DOHH2 (cell line): ENCODE results near the gene TCF3.

Source experiments
- H3F3A ChIP-seq: fragments of 200-600 bp; sonication (generic), shearing (Covaris generic); 2 replicates; pipeline ENCODE4 v1.6.0; 2016; ENCODE audit warnings: antibody characterized with exemption, mild to moderate bottlenecking; ENCODE audit not compliant: control insufficient read depth, insufficient read depth
- H3K27ac ChIP-seq: fragments of 200-600 bp; sonication (generic); 2 replicates; pipeline ENCODE4 v1.5.1; 2014; ENCODE audit warnings: low read depth, mild to moderate bottlenecking, low read length, moderate library complexity
- H3K27me3 ChIP-seq: fragments of 200-600 bp; sonication (generic); 2 replicates; pipeline ENCODE4 v1.6.1; 2014; ENCODE audit warnings: mild to moderate bottlenecking, low read length, mixed read lengths; ENCODE audit not compliant: control insufficient read depth
- H3K36me3 ChIP-seq: fragments of 200-600 bp; sonication (generic); 2 replicates; pipeline ENCODE4 v1.6.1; 2014; ENCODE audit warnings: mild to moderate bottlenecking, low read length, moderate library complexity, mixed read lengths; ENCODE audit not compliant: control insufficient read depth
- H3K4me1 ChIP-seq: fragments of 200-600 bp; sonication (generic); 2 replicates; pipeline ENCODE4 v1.6.1; 2014; ENCODE audit warnings: mild to moderate bottlenecking, low read length, mixed read lengths; ENCODE audit not compliant: control insufficient read depth
- H3K4me2 ChIP-seq: fragments of 200-600 bp; sonication (generic); 2 replicates; pipeline ENCODE4 v1.6.0; 2014; ENCODE audit warnings: mild to moderate bottlenecking, low read length, moderate library complexity
- H3K4me3 ChIP-seq: fragments of 200-600 bp; sonication (generic); 2 replicates; pipeline ENCODE4 v1.5.1; 2014; ENCODE audit warnings: mild to moderate bottlenecking, low read length, mixed read lengths
- H3K79me2 ChIP-seq: fragments of 200-600 bp; sonication (generic); 2 replicates; pipeline ENCODE4 v1.6.1; 2014; ENCODE audit warnings: mild to moderate bottlenecking, low read length, mixed read lengths; ENCODE audit not compliant: control insufficient read depth
- H3K9me2 ChIP-seq: fragments of 200-600 bp; sonication (generic); replicated peaks from 2 replicates; pipeline ENCODE4 v1.6.1; 2014; ENCODE audit warnings: mild to moderate bottlenecking, low read length, mixed read lengths; ENCODE audit not compliant: control insufficient read depth
- H3K9me3 ChIP-seq: fragments of 200-600 bp; sonication (generic); 2 replicates; pipeline ENCODE4 v1.6.1; 2014; ENCODE audit warnings: antibody characterized with exemption, low read length, mixed read lengths; ENCODE audit not compliant: control insufficient read depth, insufficient read depth
- H4K20me1 ChIP-seq: fragments of 200-600 bp; sonication (generic); 2 replicates; pipeline ENCODE4 v1.6.0; 2014; ENCODE audit warnings: low read depth, mild to moderate bottlenecking, antibody characterized with exemption, low read length, moderate library complexity; ENCODE audit not compliant: control insufficient read depth, insufficient read depth
- EZH2phosphoT487 ChIP-seq: fragments of 200-600 bp; sonication (generic); IDR thresholded peaks from 2 replicates; pipeline ENCODE4 v1.6.1; 2017; ENCODE audit warnings: borderline replicate concordance, mild to moderate bottlenecking, antibody characterized with exemption, low read length, moderate library complexity, mixed read lengths
- TF ChIP-seq, protein P1 (sequence below): fragments of 200-600 bp; sonication (generic); IDR thresholded peaks from one replicate; pipeline ENCODE4 v1.5.1; 2014; ENCODE audit warnings: antibody characterized with exemption, mild to moderate bottlenecking, low read depth, low read length; ENCODE audit not compliant: poor library complexity, severe bottlenecking

TCF3 gene

DNA sequence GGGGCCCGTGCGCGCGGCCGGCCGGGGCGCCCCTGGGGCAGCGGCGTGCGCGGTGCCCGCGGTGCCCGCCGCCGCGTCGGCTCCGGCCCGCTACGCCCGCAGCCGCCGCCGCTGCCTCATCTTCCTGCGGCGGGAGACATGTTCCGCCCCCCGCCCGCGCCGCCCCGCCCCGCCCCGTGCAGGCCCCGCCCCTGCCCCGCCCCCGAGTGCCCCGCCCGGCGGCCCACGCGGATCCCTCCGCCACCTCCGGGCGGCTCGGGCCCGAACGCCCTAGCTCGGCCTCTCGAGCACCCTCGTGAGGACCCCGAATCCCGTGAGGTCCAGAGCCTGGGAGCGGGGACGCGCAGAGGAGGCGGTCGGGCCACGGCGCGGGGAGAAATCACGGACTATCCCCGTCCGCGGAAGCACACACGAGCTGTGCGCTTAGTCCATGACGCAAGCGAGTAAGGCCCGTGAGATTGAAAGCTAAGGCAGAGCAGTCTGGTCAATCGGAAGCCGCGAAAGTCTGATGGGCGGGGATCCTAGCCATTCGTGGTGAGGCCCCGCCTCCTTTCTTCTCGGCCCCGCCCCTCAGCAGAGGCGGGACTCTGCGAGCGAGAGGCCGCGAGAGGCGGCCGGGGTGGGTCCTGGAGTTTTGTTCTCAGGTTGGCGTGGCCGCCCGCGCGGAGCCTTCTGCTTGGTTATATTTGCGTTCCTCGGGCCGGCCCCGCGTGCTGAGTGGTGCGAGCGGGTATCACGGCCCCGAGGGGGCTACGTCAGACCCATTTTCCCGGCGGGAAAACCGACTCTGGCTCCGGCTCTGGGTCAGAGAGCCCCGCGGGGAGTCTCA lies at the start of gene TCF3:
TCF3 (minus strand) TSS at position 145 of the 829 bp plus-strand sequence. CDS start 2,367 bp downstream, outside the sequence.
- Histone ChIP-seq H3K4me3 (peak within 1 kb of the TSS; percentile 84), H4K20me1 (no peaks in the 10 kb centered on the region), H3F3A (peaks cover 20% of the 10 kb centered on the region), H3K27ac (peak within 1 kb of the TSS; percentile 93), H3K9me2 (no peaks in the 10 kb centered on the region), H3K36me3 (peaks cover 36% of the 10 kb centered on the region), H3K9me3 (no peaks in the 10 kb centered on the region), H3K79me2 (peaks cover 44% of the 10 kb centered on the region), H3K4me2 (peak within 1 kb of the TSS; percentile 96), H3K4me1 (peaks cover 39% of the 10 kb centered on the region), H3K27me3 (no peaks in the 10 kb centered on the region)
- TF ChIP-seq, protein P1, sequence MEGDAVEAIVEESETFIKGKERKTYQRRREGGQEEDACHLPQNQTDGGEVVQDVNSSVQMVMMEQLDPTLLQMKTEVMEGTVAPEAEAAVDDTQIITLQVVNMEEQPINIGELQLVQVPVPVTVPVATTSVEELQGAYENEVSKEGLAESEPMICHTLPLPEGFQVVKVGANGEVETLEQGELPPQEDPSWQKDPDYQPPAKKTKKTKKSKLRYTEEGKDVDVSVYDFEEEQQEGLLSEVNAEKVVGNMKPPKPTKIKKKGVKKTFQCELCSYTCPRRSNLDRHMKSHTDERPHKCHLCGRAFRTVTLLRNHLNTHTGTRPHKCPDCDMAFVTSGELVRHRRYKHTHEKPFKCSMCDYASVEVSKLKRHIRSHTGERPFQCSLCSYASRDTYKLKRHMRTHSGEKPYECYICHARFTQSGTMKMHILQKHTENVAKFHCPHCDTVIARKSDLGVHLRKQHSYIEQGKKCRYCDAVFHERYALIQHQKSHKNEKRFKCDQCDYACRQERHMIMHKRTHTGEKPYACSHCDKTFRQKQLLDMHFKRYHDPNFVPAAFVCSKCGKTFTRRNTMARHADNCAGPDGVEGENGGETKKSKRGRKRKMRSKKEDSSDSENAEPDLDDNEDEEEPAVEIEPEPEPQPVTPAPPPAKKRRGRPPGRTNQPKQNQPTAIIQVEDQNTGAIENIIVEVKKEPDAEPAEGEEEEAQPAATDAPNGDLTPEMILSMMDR = no peak
- no peak for TF ChIP-seq EZH2phosphoT487

DNA sequence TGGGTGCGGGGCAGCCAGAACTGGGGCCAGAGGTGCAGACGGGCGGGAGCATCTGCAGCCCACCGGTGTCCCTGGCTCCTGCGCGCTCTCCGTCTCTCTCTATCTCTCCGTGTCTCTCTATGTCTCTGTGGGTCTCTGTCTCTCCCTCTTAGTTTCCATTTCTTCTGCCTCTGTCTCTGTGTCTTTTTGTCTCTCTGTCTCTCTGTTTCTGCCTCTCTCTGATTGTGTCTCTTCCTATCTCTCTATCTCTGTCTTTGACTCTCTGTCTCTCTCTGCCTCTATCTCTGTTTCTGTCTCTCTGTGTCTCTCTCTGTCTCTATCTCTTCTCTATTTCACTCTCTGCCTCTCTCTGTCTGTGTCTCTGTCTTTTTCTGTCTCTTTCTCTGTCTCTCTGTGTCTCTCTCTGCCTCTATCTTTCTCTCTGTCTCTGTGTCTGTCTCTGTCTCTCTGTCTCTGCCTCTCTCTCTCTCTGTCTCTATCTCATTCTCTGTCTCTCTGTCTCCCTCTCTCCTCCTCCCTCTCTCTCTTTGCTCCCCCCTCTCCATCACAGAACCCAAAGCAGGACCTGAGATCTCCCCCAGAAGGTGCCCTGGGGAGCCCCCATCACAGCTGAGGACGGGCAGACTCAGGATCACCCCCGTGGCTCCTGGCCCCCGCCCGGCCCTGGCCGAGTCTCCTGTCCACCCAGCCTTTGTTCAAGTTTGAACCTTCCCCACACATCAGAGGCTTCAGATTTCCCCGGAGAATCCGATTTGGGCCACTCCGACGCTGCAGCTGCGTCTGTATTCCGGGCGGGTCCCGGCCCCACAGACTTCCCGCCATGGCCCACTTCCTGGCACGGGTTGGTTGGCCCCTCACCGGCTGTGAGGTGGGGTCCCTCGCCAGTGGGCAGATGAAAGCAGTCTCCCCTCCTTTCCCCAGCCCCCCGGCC lies 48.6 kb upstream of the TCF3 start:
- H3K79me2 ChIP-seq = no peaks in the 10 kb centered on the region
- H3K4me2 ChIP-seq = no peak overlapping the region
- H3K4me1 ChIP-seq = no peaks in the 10 kb centered on the region
- no peaks in the 10 kb centered on the region for H4K20me1 ChIP-seq
- H3K9me3 ChIP-seq = no peaks in the 10 kb centered on the region
- H3K27me3 ChIP-seq = no peaks in the 10 kb centered on the region
- H3K4me3 ChIP-seq = no peak overlapping the region
- TF ChIP-seq, protein P1 = no peak
- TF ChIP-seq EZH2phosphoT487 = no peak
- no peaks in the 10 kb centered on the region for H3K36me3 ChIP-seq
- H3K9me2 ChIP-seq = no peaks in the 10 kb centered on the region
- no peaks in the 10 kb centered on the region for H3F3A ChIP-seq
- no peak overlapping the region for H3K27ac ChIP-seq

DNA sequence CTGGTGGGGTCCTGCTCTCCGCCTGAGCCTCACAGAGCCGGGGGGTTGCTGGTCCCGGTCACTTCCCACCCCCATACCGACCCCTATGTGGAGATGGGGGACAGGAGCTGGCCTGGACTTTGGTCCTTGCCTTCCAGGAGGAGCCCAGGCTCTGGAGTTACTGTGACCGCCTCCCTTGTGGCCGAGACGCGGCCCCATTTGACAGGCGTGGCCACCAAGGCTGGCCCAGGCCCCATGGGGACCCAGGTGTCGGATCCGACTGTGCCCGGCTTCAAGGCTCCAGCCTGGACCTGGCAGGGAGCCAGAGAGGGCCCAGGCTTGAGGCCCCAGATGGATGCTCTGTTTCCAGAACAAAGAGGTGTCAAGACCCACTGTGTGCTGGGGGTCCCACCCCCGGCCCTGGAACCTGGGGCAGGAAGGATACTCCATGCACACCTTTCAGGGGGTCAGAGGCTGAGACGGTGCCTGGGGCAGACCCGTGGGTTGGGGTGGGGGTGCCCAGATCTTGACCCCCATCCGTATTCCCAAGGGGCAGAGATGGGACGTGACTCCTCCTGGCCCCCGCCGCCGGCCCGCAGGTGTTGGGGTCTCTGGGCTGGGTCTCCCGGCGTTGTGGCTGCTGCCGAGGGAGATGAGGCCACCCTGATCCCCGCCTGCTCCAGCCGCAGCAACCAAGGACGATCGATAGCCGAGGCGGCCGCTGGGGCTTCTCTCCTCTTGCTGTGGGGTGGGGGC lies 47.8 kb upstream of the TCF3 start:
- H3K9me3 ChIP-seq = no peaks in the 10 kb centered on the region
- no peaks in the 10 kb centered on the region for H3F3A ChIP-seq
- H3K9me2 ChIP-seq = no peaks in the 10 kb centered on the region
- H3K27ac ChIP-seq = no peak overlapping the region
- H3K4me1 ChIP-seq = no peaks in the 10 kb centered on the region
- no peak overlapping the region for H3K4me2 ChIP-seq
- H4K20me1 ChIP-seq = no peaks in the 10 kb centered on the region
- no peaks in the 10 kb centered on the region for H3K27me3 ChIP-seq
- no peaks in the 10 kb centered on the region for H3K79me2 ChIP-seq
- no peak overlapping the region for H3K4me3 ChIP-seq
- TF ChIP-seq, protein P1 = no peak
- no peak for TF ChIP-seq EZH2phosphoT487
- H3K36me3 ChIP-seq = no peaks in the 10 kb centered on the region
